Kasumi-1 (cell line): ENCODE data around the gene PPP2R2B.
"Not testable (repeated sequence)": the region's sequence is repeated elsewhere in the genome, so short reads cannot be mapped to it uniquely, and the experiment has no call there.

Experiments
- DNase-seq, 2 experiments: peaks; one replicate each; lab custom pipeline; 2025; lab: John Stamatoyannopoulos, UW

PPP2R2B gene

GRCh38 chr5:146744068-146744745 lies 134.3 kb downstream of the PPP2R2B start:
- no peak for DNase-seq

GRCh38 chr5:146734936-146735577 lies 143.5 kb downstream of the PPP2R2B start:
- no peak for DNase-seq

- no peak for DNase-seq
Measured at GRCh38 chr5:146732962-146733361, 145.6 kb downstream of the PPP2R2B start.

- no peak for DNase-seq
Measured at GRCh38 chr5:146731909-146732659, 146.5 kb downstream of the PPP2R2B start.

- DNase-seq, result not testable (repeated sequence)
Measured at GRCh38 chr5:146728746-146729145, 149.8 kb downstream of the PPP2R2B start.

GRCh38 chr5:146726891-146727290 lies 151.7 kb downstream of the PPP2R2B start:
- DNase-seq, result no peak

GRCh38 chr5:146726020-146726419 lies 152.5 kb downstream of the PPP2R2B start:
- DNase-seq, result no peak

GRCh38 chr5:146725025-146725424 lies 153.5 kb downstream of the PPP2R2B start:
- no peak for DNase-seq

- peak; percentile 17 to 31 for DNase-seq
Measured at GRCh38 chr5:146722361-146722779, 156.2 kb downstream of the PPP2R2B start.

- DNase-seq, result no peak
Measured at GRCh38 chr5:146721073-146721815, 157.3 kb downstream of the PPP2R2B start.

- no peak for DNase-seq
Measured at GRCh38 chr5:146720107-146720506, 158.4 kb downstream of the PPP2R2B start.

GRCh38 chr5:146719179-146719578 lies 159.4 kb downstream of the PPP2R2B start:
- DNase-seq, result no peak

GRCh38 chr5:146718609-146719008 lies 159.9 kb downstream of the PPP2R2B start:
- DNase-seq, result no peak

- DNase-seq, result no peak
Measured at GRCh38 chr5:146717951-146718350, 160.6 kb downstream of the PPP2R2B start.

- DNase-seq, result no peak
Measured at GRCh38 chr5:146716636-146717035, 161.9 kb downstream of the PPP2R2B start.

GRCh38 chr5:146710348-146710747 lies 168.2 kb downstream of the PPP2R2B start:
- no peak for DNase-seq

- no peak for DNase-seq
Measured at GRCh38 chr5:146707316-146707715, 171.2 kb downstream of the PPP2R2B start.

- no peak for DNase-seq
Measured at GRCh38 chr5:146706321-146706972, 172.1 kb downstream of the PPP2R2B start.

- no peak for DNase-seq
Measured at GRCh38 chr5:146704949-146705665, 173.4 kb downstream of the PPP2R2B start.

GRCh38 chr5:146703899-146704298 lies 174.7 kb downstream of the PPP2R2B start:
- DNase-seq, result no peak

- no peak for DNase-seq
Measured at GRCh38 chr5:146703499-146703898, 175.1 kb downstream of the PPP2R2B start.
